Activated CD4-positive, CD25-positive, alpha-beta regulatory T cell treated with anti-CD3 and anti-CD28 coated beads, Interleukin-2, amount 50 U/mL, for 16 hours (primary cell): ENCODE measurements around the gene DPM1.

Experiments
- DNase-seq: peaks from one replicate; pipeline ENCODE4 v3.0.0-alpha.2; 2020; ENCODE audit warnings: low read depth, low spot score

The DPM1 gene

DNA sequence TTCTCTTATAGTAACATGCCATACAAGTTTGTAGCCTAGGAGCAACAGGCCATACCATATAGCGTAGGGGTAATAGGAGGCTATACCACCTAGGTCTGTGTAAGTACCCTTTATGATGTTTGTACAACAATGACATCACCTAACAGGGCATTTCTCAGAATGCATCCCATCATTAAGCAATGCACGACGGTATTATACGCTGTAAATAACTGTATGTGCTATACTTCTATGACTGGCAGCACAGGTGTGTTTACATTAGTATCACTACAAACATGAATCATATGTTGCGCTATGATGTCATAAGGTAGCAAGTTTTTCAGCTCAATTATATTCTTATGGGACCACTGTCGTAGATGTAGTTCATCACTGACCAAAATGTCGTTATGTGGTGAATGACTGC is 58.1 kb downstream of the DPM1 start:
- DNase-seq: no peak

DNA sequence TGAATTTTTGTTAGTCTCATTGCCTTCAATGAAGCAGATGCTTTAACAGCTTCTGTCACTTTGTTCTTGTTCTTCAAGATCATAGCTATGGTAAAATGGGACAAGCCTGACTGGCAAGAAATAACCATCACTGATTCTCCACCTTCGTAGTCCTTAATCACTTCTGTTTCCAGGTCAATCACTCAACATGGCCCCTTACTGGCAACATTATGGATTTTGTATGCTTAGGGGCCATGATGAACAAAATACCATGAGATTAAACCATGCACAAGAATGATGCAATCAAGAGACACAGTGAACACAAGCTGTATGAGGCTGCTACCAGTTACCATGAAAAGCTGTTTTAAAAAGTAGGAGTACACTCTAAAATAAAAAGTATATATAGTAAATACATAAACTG is 59.9 kb downstream of the DPM1 start:
- DNase-seq: no peak

DNA sequence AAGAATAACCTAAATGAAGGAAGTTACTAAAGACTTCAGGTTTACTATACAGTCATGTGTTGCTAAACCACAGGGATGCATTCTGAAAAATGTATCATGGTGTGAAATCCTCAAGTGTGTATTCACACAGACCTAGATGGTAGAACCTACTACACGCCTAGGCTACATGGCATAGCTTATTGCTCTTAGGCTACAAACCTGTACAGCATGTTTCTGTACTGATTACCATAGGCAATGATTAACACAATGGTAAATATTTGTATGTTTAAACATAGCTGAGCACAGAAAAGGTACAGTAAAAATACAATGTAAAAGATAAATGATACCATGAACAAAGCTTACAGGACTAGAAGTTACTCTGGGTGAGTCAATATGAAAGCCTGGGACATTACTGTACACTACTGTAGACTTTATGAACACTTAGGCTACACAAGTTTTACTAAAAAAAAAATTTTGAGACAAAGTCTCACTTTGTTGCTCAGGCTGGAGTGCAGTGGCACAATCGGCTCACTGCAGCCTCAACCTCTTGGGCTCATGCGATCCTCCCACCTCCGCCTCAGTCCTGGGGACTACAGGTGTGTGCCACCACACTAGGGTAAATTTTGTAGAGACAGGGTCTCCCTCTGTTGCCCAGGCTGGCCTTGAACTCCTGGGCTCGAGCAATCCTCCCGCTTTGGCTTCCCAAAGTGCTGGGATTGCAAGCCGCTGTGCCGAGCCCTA is 63.1 kb downstream of the DPM1 start:
- no peak for DNase-seq

- DNase-seq: no peak
These were observed 64.7 kb downstream of the DPM1 start for GRCh38 chr20:50893620-50894019.

DNA sequence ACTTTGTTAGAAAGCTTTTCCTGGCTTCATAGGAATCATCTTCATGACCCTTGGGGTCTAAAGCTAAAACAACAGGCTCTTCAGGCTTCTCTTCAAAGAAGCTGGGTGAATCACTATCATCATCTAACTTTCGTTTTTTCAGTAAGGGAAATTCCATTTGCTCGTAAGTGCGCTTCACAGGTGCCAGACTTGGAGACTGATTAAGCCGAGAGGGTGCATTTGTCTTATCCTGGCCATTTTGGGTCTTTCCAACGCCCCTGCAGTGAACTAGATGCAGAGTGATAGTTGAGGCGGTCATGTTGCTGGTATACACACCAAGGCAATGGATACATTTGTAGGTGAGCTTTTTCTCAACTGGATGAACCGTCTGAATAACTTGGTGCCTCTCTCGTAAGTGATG is 65.9 kb downstream of the DPM1 start:
- DNase-seq: no peak

- no peak for DNase-seq
These were observed 67.2 kb downstream of the DPM1 start for GRCh38 chr20:50891138-50891537.

DNA sequence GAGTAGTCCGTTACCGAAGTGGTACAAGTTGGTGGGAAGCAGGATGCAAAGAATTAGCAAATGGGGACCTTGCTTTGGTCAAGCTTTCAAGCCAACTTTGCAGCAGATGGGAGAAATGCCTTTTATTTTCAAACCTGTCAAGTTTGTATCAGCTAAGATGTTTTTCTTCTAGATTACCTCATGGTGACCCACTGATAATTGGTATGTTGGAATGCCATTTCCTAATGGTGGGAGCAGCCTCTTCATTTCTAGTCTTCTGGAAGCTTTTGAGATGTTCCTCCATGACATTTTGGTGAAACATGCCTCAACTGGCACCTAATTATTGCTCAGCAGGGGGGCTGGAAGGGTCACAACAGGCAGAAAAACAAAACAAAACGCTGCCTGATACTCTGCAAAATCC is 70.8 kb downstream of the DPM1 start:
- no peak for DNase-seq

DNA sequence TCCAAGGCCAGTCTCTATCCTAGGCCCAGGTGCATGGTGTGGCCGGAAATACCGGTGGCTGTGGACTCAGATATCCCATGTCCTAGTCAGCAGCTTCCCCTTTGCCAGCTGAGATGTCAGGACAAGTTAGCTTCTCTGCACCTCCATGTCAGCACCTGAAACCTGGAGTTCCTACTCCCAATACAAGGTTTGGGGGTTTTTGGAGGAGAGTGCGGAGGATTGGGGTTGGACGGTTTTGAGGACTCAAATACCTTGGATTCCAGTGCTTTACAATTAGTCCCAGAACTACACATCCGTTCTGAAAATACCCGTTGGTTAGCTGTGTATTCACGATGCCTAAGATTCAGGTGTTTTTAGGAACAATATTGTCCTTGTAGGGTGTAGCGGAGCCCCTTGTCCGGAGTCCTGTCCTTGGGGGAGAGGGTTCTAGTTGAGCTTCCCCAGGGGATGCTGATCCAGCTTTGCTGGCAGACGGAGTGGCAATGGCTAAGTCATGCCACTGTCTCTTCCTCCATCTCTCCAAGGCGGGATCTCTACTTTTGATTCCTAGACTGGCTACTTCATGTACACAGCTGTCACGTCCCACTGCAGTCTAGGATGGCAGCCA is 72.0 kb downstream of the DPM1 start:
- DNase-seq: no peak

DNA sequence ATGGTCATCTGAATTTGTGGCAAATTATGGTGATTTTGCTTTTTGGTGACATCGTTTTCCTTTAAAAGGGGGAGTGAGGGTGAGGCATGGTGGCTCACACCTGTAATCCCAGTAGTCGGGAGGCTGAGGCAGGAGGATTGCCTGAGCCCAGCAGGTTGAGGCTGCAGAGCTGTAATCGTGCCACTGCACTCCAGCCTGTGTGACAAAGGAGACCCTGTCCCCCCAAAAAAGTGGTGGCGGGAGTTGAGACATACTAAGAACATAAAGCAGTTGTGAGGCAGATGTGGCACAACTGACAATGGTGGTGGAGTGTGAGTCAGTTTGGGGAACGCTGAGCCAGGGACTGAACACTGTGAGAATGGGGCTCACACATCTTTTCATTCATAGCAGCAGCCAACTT is 72.6 kb downstream of the DPM1 start:
- DNase-seq: no peak

DNA sequence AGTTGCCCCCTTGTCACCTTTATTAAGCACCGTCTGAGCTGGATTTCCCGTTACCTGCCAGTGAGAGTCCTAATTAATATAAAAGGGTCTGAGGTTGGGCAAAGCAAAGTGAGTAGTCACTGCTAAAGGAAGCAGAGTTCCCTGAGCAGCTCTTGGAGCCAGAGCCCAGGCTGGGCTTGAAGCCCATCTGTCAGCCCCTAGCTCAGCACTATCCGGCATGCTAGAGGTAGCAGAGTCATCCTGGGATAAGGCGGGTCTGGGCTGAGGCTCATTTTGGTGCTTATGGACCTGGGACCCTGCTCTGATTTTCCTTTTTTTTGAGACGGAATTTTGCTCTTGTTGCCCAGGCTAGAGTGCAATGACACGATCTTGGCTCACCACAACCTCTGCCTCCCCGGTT is 73.3 kb downstream of the DPM1 start:
- no peak for DNase-seq
